Smooth muscle cell (in vitro differentiated cells): ENCODE measurements around the gene MAPK4. TPM values are rescaled to one million over a fixed set of nuclear protein-coding genes. Genes with fewer than 3 reads are reported as not detected.

Source experiments
- DNase-seq: peaks from one replicate; lab custom pipeline; 2025; ENCODE audit not compliant: unreplicated experiment; lab: John Stamatoyannopoulos, UW
- H2AFZ ChIP-seq: fragments of 200-600 bp; sonication (generic); 2 replicates; pipeline ENCODE4 v1.6.0; 2016; ENCODE audit warnings: antibody characterized with exemption, low read depth, mild to moderate bottlenecking
- H3F3A ChIP-seq: fragments of 200-600 bp; sonication (generic); 2 replicates; pipeline ENCODE4 v1.6.0; 2017; ENCODE audit warnings: antibody characterized with exemption, low read depth
- H3K27ac ChIP-seq: fragments of 200-600 bp; sonication (generic); 2 replicates; pipeline ENCODE4 v1.5.1; 2016; ENCODE audit warnings: low read depth, mild to moderate bottlenecking
- H3K27me3 ChIP-seq: fragments of 200-600 bp; sonication (generic); 2 replicates; pipeline ENCODE4 v1.6.1; 2016; ENCODE audit warnings: low read depth, mild to moderate bottlenecking
- H3K36me3 ChIP-seq: fragments of 200-600 bp; sonication (generic); 2 replicates; pipeline ENCODE4 v1.5.1; 2016; ENCODE audit warnings: low read depth
- H3K4me1 ChIP-seq: fragments of 200-600 bp; sonication (generic); 2 replicates; pipeline ENCODE4 v1.5.1; 2016; ENCODE audit warnings: low read depth
- H3K4me2 ChIP-seq: fragments of 200-600 bp; sonication (generic); 2 replicates; pipeline ENCODE4 v1.6.0; 2016; ENCODE audit warnings: mild to moderate bottlenecking
- H3K4me3 ChIP-seq: fragments of 200-600 bp; sonication (generic); 2 replicates; pipeline ENCODE4 v1.5.1; 2016; ENCODE audit warnings: mild to moderate bottlenecking
- H3K79me2 ChIP-seq: fragments of 200-600 bp; sonication (generic); 2 replicates; pipeline ENCODE4 v1.6.0; 2016; ENCODE audit warnings: low read depth, mild to moderate bottlenecking
- H3K9ac ChIP-seq: fragments of 200-600 bp; sonication (generic); 2 replicates; pipeline ENCODE4 v1.6.0; 2016; ENCODE audit warnings: low read depth
- H3K9me3 ChIP-seq: fragments of 200-600 bp; sonication (generic); replicated peaks from 2 replicates; pipeline ENCODE4 v1.5.1; 2016; ENCODE audit warnings: low read depth
- H4K20me1 ChIP-seq: fragments of 200-600 bp; sonication (generic); 2 replicates; pipeline ENCODE4 v1.6.0; 2016; ENCODE audit warnings: low read depth
- WGBS: methylation state at CpG from one replicate; pipeline ENCODE4 v1.1.7; 2016; ENCODE audit warnings: low lambda C conversion rate; 5-methylcytosine and 5-hydroxymethylcytosine counted together
- polyA plus RNA-seq: library from polyadenylated mRNA; unstranded; fragments of >200 nt; fragmentation: Nextera tagmentation; extraction: Ambion mirVana; gene quantifications from 2 replicates; pipeline ENCODE4 v1.2.1, GENCODE V29; 2016
- total RNA-seq: library from RNA; depleted of rRNA; stranded (reverse); fragments of >200 nt; gene quantifications from 2 replicates; pipeline ENCODE4 v1.2.3, GENCODE V29; 2014
- TF ChIP-seq, protein P1 (sequence below): fragments of 200-600 bp; sonication (generic); IDR thresholded peaks from 2 replicates; pipeline ENCODE4 v1.5.1; 2017; ENCODE audit warnings: borderline replicate concordance, mild to moderate bottlenecking, antibody characterized with exemption; ENCODE audit not compliant: insufficient read depth, poor library complexity, severe bottlenecking

MAPK4 gene
- total and polyA plus RNA-seq, 2 experiments from 2014 or later = 0.09 TPM; not detected in 1

DNA sequence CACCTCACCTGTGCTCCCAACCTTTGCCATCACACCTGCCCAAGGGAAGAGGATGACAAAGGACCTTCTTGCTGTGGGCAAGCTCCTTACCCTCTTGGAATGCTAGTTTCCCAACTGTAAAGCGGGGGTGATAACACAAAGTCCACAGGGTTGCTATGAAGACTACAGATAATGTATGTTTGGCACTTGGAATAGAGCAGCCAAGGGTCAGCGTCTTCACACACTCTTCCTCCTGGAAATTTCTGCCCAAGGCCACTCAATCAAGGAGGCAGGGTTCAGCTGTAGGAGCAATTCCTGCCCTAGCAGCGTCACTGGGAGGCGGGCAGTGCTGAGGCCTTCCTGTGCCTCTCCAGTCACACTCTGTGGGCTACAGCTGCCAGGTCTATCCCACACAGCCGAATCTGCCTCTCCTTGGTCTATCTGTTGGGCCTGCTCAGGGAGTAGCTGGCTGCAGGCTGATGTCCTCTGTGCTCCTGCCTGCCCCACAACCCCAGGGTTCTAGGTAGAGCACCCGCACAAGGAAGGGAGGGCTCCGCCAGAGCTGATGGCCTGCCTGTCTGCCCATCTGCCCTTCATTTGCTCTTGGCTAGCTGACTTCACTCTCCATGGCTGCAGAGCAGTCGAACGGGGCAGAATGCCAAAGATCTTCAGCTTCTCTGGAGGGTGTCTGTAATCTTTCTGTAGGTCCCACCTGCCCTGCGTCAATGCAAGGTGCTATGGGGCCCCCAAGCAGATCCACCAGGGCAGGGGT lies 168.0 kb downstream of the MAPK4 start:
- no peak for DNase-seq
- Histone ChIP-seq H3K27ac (no peak overlapping the region), H3K9ac (no peak overlapping the region)

DNA sequence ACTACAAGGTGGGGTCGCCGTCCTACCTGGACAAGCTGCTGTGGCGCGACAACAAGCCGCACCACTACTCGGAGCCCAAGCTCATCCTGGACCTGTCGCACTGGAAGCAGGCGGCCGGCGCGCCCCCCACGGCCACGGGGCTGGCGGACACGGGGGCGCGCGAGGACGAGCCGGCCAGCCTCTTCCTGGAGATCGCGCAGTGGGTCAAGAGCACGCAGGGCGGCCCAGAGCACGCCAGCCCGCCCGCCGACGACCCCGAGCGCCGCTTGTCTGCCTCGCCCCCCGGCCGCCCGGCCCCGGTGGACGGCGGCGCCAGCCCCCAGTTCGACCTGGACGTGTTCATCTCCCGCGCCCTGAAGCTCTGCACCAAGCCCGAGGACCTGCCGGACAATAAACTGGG lies 169.5 kb downstream of the MAPK4 start:
- Histone ChIP-seq H3K4me3 (no peak overlapping the region), H4K20me1 (no peaks in the 10 kb centered on the region), H3K27ac (no peak overlapping the region), H3K9me3 (no peaks in the 10 kb centered on the region), H3K36me3 (no peaks in the 10 kb centered on the region), H2AFZ (no peak overlapping the region), H3K9ac (no peak overlapping the region), H3K27me3 (no peaks in the 10 kb centered on the region), H3K79me2 (no peaks in the 10 kb centered on the region), H3K4me2 (no peak overlapping the region), H3F3A (no peaks in the 10 kb centered on the region), H3K4me1 (no peaks in the 10 kb centered on the region)
- 98% methylated on average over 26 of the region's 46 CpGs for WGBS
- DNase-seq = no peak
- TF ChIP-seq, protein P1, sequence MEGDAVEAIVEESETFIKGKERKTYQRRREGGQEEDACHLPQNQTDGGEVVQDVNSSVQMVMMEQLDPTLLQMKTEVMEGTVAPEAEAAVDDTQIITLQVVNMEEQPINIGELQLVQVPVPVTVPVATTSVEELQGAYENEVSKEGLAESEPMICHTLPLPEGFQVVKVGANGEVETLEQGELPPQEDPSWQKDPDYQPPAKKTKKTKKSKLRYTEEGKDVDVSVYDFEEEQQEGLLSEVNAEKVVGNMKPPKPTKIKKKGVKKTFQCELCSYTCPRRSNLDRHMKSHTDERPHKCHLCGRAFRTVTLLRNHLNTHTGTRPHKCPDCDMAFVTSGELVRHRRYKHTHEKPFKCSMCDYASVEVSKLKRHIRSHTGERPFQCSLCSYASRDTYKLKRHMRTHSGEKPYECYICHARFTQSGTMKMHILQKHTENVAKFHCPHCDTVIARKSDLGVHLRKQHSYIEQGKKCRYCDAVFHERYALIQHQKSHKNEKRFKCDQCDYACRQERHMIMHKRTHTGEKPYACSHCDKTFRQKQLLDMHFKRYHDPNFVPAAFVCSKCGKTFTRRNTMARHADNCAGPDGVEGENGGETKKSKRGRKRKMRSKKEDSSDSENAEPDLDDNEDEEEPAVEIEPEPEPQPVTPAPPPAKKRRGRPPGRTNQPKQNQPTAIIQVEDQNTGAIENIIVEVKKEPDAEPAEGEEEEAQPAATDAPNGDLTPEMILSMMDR = no peak

More for the DNA sequence above, 168.0 kb downstream of the MAPK4 start:
- Histone ChIP-seq H3K4me1 (no peaks in the 10 kb centered on the region), H4K20me1 (no peaks in the 10 kb centered on the region), H3K9me3 (no peaks in the 10 kb centered on the region), H3K4me2 (no peak overlapping the region), H3K36me3 (no peaks in the 10 kb centered on the region), H3K79me2 (no peaks in the 10 kb centered on the region), H2AFZ (no peak overlapping the region), H3F3A (no peaks in the 10 kb centered on the region), H3K4me3 (no peak overlapping the region), H3K27me3 (no peaks in the 10 kb centered on the region)
- TF ChIP-seq, protein P1 = no peak
- 93% methylated on average over 10 of the region's 10 CpGs for WGBS

DNA sequence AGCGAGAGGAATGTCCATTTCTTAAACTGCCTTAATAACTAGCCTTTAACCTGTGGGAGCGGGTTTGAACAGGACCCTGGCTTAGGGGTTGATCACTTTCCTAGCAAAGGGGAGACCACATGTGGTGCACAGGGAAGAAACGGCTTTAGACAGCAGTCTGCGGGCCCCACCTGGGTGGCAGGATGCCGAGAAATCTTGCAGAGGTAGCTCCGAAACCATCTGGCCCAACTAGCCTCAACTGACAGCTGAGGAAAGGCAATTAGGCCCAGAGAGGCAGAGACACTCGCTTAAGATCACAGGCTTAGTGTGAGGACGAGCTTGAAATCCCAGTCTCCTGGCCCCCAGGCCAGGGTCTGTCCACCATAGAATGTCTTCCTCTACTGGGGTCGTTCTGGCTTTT lies 170.1 kb downstream of the MAPK4 start:
- H3F3A ChIP-seq = no peaks in the 10 kb centered on the region
- no peaks in the 10 kb centered on the region for H4K20me1 ChIP-seq
- H3K27me3 ChIP-seq = no peaks in the 10 kb centered on the region
- no peak overlapping the region for H3K4me3 ChIP-seq
- H3K27ac ChIP-seq = no peak overlapping the region
- 91% methylated on average over 9 of the region's 9 CpGs for WGBS
- TF ChIP-seq, protein P1 = no peak
- H3K4me1 ChIP-seq = no peaks in the 10 kb centered on the region
- no peak overlapping the region for H3K4me2 ChIP-seq
- H3K9me3 ChIP-seq = no peaks in the 10 kb centered on the region
- H3K36me3 ChIP-seq = no peaks in the 10 kb centered on the region
- H3K9ac ChIP-seq = no peak overlapping the region
- DNase-seq = no peak
- no peak overlapping the region for H2AFZ ChIP-seq
- no peaks in the 10 kb centered on the region for H3K79me2 ChIP-seq

DNA sequence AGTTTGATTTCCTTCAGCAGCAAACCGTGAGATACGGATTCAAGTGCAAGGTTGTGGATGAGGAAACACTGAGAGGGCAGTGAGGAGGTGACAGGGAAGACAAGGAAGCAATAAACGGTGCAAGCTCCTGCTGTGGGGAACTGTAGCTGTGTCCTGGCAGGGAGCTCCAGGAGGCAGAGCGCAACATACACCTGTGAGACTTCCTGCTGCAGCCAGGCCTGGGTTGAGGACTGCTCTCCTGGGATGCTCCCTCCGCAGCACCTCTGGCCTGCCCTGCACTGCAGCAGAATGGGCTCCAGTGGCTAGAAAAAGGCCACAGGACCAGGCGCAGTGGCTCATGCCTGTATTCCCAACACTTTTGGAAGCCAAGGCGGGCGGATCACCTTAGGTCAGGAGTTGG lies 174.5 kb downstream of the MAPK4 start:
- WGBS = 68% methylated on average over 8 of the region's 8 CpGs
- no peak overlapping the region for H3K4me3 ChIP-seq
- TF ChIP-seq, protein P1 = no peak

More for the DNA sequence above, 174.5 kb downstream of the MAPK4 start:
- Histone ChIP-seq H3K9me3 (no peaks in the 10 kb centered on the region), H3K27me3 (no peaks in the 10 kb centered on the region), H3F3A (no peaks in the 10 kb centered on the region), H3K36me3 (no peaks in the 10 kb centered on the region), H3K4me1 (no peaks in the 10 kb centered on the region), H3K4me2 (no peak overlapping the region), H3K9ac (no peak overlapping the region), H3K27ac (no peak overlapping the region), H2AFZ (no peak overlapping the region), H3K79me2 (no peaks in the 10 kb centered on the region), H4K20me1 (no peaks in the 10 kb centered on the region)
- no peak for DNase-seq
